Caki2 (cell line): ENCODE data around the gene USP12. TPM values are rescaled to one million over a fixed set of nuclear protein-coding genes. Genes with fewer than 3 reads are reported as not detected.
"Not testable (repeated sequence)": the region's sequence is repeated elsewhere in the genome, so short reads cannot be mapped to it uniquely, and the experiment has no call there.

Source experiments
- DNase-seq: peaks from one replicate; pipeline ENCODE4 v3.0.0-alpha.2; 2015; ENCODE audit warnings: low read depth
- in situ Hi-C: cut with HindIII; loops from 2 replicates; pipeline ENCODE4 v1.10.0; 2016; ENCODE audit warnings: low sequenced_read_pairs, low pct_unique_long_range_greater_than_20kb, mixed read lengths
- total RNA-seq: library from RNA; depleted of rRNA; stranded (reverse); fragments of >200 nt; shearing (Covaris generic); gene quantifications from 2 replicates; pipeline ENCODE4 v1.2.3, GENCODE V29; 2014; ENCODE audit warnings: low replicate concordance

Gene USP12
- total RNA-seq, 1 experiment from 2014 or later: 5.8 TPM

- in situ Hi-C loops: no loop called here
- DNase-seq: no peak
Measured at GRCh38 chr13:27161423-27161822, 10.2 kb downstream of the USP12 start.

GRCh38 chr13:27160657-27161295, 10.8 kb downstream of the USP12 start:
- in situ Hi-C loops: no loop called here
- DNase-seq: no peak

- in situ Hi-C loops: no loop called here
- no peak for DNase-seq
Measured at GRCh38 chr13:27159806-27160563, 11.6 kb downstream of the USP12 start.

- DNase-seq: no peak
- in situ Hi-C loops: no loop called here
Measured at GRCh38 chr13:27158335-27158734, 13.3 kb downstream of the USP12 start.

GRCh38 chr13:27151798-27152599, 19.6 kb downstream of the USP12 start:
- DNase-seq: no peak
- in situ Hi-C loops: no loop called here

- no peak for DNase-seq
- in situ Hi-C loops: no loop called here
Measured at GRCh38 chr13:27149702-27150101, 21.9 kb downstream of the USP12 start.

GRCh38 chr13:27148900-27149299, 22.7 kb downstream of the USP12 start:
- no peak for DNase-seq
- in situ Hi-C loops: no loop called here

GRCh38 chr13:27147530-27148170, 24.0 kb downstream of the USP12 start:
- DNase-seq: no peak
- in situ Hi-C loops: no loop called here

GRCh38 chr13:27141746-27142145, 29.9 kb downstream of the USP12 start:
- in situ Hi-C loops: no loop called here
- DNase-seq: no peak

GRCh38 chr13:27141159-27141558, 30.5 kb downstream of the USP12 start:
- DNase-seq, in situ Hi-C loops: not testable (repeated sequence)

- in situ Hi-C loops: no loop called here
- DNase-seq: no peak
Measured at GRCh38 chr13:27140060-27140459, 31.6 kb downstream of the USP12 start.

GRCh38 chr13:27139565-27139964, 32.0 kb downstream of the USP12 start:
- DNase-seq: no peak
- in situ Hi-C loops: no loop called here

- in situ Hi-C loops: no loop called here
- no peak for DNase-seq
Measured at GRCh38 chr13:27138457-27139093, 33.0 kb downstream of the USP12 start.

GRCh38 chr13:27137759-27138158, 33.9 kb downstream of the USP12 start:
- DNase-seq: no peak
- in situ Hi-C loops: no loop called here

GRCh38 chr13:27135023-27135422, 36.6 kb downstream of the USP12 start:
- no peak for DNase-seq
- in situ Hi-C loops: no loop called here

- in situ Hi-C loops: no loop called here
- DNase-seq: no peak
Measured at GRCh38 chr13:27133889-27134288, 37.7 kb downstream of the USP12 start.

GRCh38 chr13:27132538-27132937, 39.1 kb downstream of the USP12 start:
- DNase-seq: no peak
- in situ Hi-C loops: no loop called here

- in situ Hi-C loops: no loop called here
- no peak for DNase-seq
Measured at GRCh38 chr13:27131906-27132305, 39.7 kb downstream of the USP12 start.
